ENCODE results near the gene TMEM141.

- no peak for TF ChIP-seq POLR2AphosphoS5 (IDR thresholded peaks at IDR 0.05; ENCODE audit: low read depth, low read length)
- TF ChIP-seq TEAD4 (IDR thresholded peaks at IDR 0.05; ENCODE audit: borderline replicate concordance, insufficient read depth) = no peak
- no peak for TF ChIP-seq GATA2 (CRISPR knock-in tag; IDR thresholded peaks at IDR 0.05)
- no peak for TF ChIP-seq CTCF (IDR thresholded peaks at IDR 0.05)
- no peak for TF ChIP-seq REST (IDR thresholded peaks at IDR 0.05; ENCODE audit: low read depth, low read length)
- TF ChIP-seq NFIC (IDR thresholded peaks at IDR 0.05; ENCODE audit: borderline replicate concordance) = no peak
- TF ChIP-seq ZBTB33 (IDR thresholded peaks at IDR 0.05; ENCODE audit: borderline replicate concordance, low read depth) = no peak
- no peak for TF ChIP-seq YY1 (IDR thresholded peaks at IDR 0.05; ENCODE audit: low read depth)
- TF ChIP-seq FOSL2 (IDR thresholded peaks at IDR 0.05; ENCODE audit: borderline replicate concordance, low read depth) = no peak
- TF ChIP-seq USF2 (IDR thresholded peaks at IDR 0.05; ENCODE audit: borderline replicate concordance, low read depth, low read length) = no peak
- no peak for TF ChIP-seq EZH2phosphoT487 (IDR thresholded peaks at IDR 0.05; ENCODE audit: borderline replicate concordance, low read depth)
- TF ChIP-seq PBX3 (IDR thresholded peaks at IDR 0.05) = no peak
- TF ChIP-seq SMC3 (IDR thresholded peaks at IDR 0.05; ENCODE audit: low read depth, low read length) = no peak
Observed at GRCh38 chr9:136753371-136754058, 37.6 kb upstream of the TMEM141 start.
